Measurements from ENCODE around the gene USP9X. TPM values are rescaled to one million over a fixed set of nuclear protein-coding genes. Genes with fewer than 3 reads are reported as not detected.
"Not testable (repeated sequence)": the region's sequence is repeated elsewhere in the genome, so short reads cannot be mapped to it uniquely, and the experiment has no call there.

The USP9X gene
- total and polyA plus RNA-seq, 2 donors (not counting 1 experiment from before 2014, with no cell fraction given), result 54.0 to 161 TPM

DNA sequence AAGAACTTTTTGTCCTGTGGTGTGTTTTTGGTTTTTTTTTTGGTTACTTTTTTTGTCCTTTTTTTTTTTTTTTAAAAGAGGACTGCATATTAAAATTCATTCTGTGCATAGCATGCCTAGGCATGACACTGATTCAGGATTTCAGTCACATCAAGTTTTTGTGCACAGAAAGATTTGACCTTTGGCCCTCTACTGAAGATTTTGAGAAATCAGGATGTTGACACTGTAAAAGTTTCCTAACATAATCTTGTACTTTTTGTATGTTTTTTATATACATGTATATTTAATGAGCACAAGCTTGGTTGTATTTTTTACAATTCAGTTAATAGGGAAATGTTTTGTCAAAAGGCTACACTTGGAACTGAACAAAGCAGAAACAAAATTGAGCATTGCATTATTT lies 148.7 kb downstream of the USP9X start:
- Histone ChIP-seq H3K4me1 (ENCODE audit: control insufficient read depth, extremely low read depth, insufficient read depth, low read length) (no peaks in the 10 kb centered on the region), H4K20me1 (ENCODE audit: control insufficient read depth, extremely low read depth, insufficient read depth, low read length) (no peaks in the 10 kb centered on the region), H3K9ac (ENCODE audit: insufficient read depth, low read length) (no peak overlapping the region), H3K4me3 (replicated peaks in 1 of 4; ENCODE audit: control extremely low read depth in 1 of 4, insufficient read depth in 1 of 4, low read depth in 3 of 4, low read length in 4 of 4) (no peak overlapping the region), H3K36me3 (ENCODE audit: control insufficient read depth, insufficient read depth, low read length) (no peaks in the 10 kb centered on the region), H3K79me2 (ENCODE audit: control insufficient read depth, insufficient read depth, low read length) (no peaks in the 10 kb centered on the region), H3K4me2 (ENCODE audit: extremely low read depth, insufficient read depth, low read length) (no peak overlapping the region), H3K9me3 (ENCODE audit: control insufficient read depth, insufficient read depth, low read depth, low read length) (no peaks in the 10 kb centered on the region), H3K27me3 (ENCODE audit: control insufficient read depth, insufficient read depth, low read length) (no peaks in the 10 kb centered on the region), H3K27ac (ENCODE audit: insufficient read depth, low read length) (no peak overlapping the region), H2AFZ (ENCODE audit: low read length) (no peak overlapping the region)
- DNase-seq (ENCODE audit: low read depth in 2 of 2), result no peak
- TF ChIP-seq, protein P1, sequence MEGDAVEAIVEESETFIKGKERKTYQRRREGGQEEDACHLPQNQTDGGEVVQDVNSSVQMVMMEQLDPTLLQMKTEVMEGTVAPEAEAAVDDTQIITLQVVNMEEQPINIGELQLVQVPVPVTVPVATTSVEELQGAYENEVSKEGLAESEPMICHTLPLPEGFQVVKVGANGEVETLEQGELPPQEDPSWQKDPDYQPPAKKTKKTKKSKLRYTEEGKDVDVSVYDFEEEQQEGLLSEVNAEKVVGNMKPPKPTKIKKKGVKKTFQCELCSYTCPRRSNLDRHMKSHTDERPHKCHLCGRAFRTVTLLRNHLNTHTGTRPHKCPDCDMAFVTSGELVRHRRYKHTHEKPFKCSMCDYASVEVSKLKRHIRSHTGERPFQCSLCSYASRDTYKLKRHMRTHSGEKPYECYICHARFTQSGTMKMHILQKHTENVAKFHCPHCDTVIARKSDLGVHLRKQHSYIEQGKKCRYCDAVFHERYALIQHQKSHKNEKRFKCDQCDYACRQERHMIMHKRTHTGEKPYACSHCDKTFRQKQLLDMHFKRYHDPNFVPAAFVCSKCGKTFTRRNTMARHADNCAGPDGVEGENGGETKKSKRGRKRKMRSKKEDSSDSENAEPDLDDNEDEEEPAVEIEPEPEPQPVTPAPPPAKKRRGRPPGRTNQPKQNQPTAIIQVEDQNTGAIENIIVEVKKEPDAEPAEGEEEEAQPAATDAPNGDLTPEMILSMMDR (conservative IDR thresholded peaks at IDR 0.05 in 1 of 2, IDR thresholded peaks at IDR 0.05 in 1 of 2; ENCODE audit: low read depth in 1 of 2, low read length in 2 of 2), result no peak
- no peak for TF ChIP-seq EZH2 (IDR thresholded peaks at IDR 0.05; ENCODE audit: low read length, missing control alignments)

DNA sequence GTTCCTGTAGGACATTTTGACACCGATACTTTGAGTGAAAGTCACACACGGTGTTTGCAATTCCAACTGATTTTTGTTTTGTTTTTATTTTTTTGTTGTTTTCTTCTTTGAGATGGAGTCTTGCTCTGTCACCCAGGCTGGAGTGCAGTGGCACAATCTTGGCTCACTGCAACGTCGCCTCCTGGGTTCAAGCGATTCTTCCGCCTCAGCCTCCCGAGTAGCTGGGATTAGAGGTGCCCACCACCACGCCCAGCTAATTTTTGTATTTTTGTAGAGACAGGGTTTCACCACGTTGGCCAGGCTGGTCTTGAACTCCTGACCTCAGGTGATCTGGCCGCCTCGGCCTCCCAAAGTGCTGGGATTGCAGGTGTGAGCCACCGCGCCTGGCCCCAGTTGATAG lies 149.2 kb downstream of the USP9X start:
- H4K20me1 ChIP-seq (ENCODE audit: control insufficient read depth, extremely low read depth, insufficient read depth, low read length); H3K36me3 ChIP-seq (ENCODE audit: control insufficient read depth, insufficient read depth, low read length); H3K9ac ChIP-seq (ENCODE audit: insufficient read depth, low read length); H3K4me1 ChIP-seq (ENCODE audit: control insufficient read depth, extremely low read depth, insufficient read depth, low read length); H2AFZ ChIP-seq (ENCODE audit: low read length); H3K4me2 ChIP-seq (ENCODE audit: extremely low read depth, insufficient read depth, low read length); H3K9me3 ChIP-seq (ENCODE audit: control insufficient read depth, insufficient read depth, low read depth, low read length); H3K27ac ChIP-seq (ENCODE audit: insufficient read depth, low read length); H3K27me3 ChIP-seq (ENCODE audit: control insufficient read depth, insufficient read depth, low read length); H3K79me2 ChIP-seq (ENCODE audit: control insufficient read depth, insufficient read depth, low read length); DNase-seq (ENCODE audit: low read depth in 2 of 2); H3K4me3 ChIP-seq (replicated peaks in 1 of 4; ENCODE audit: control extremely low read depth in 1 of 4, insufficient read depth in 1 of 4, low read depth in 3 of 4, low read length in 4 of 4): not testable (repeated sequence)

- Histone ChIP-seq H3K36me3 (ENCODE audit: control insufficient read depth, insufficient read depth, low read length) (no peaks in the 10 kb centered on the region), H4K20me1 (ENCODE audit: control insufficient read depth, extremely low read depth, insufficient read depth, low read length) (no peaks in the 10 kb centered on the region), H3K79me2 (ENCODE audit: control insufficient read depth, insufficient read depth, low read length) (no peaks in the 10 kb centered on the region), H2AFZ (ENCODE audit: low read length) (no peak overlapping the region), H3K4me1 (ENCODE audit: control insufficient read depth, extremely low read depth, insufficient read depth, low read length) (no peaks in the 10 kb centered on the region), H3K9me3 (ENCODE audit: control insufficient read depth, insufficient read depth, low read depth, low read length) (no peaks in the 10 kb centered on the region), H3K4me2 (ENCODE audit: extremely low read depth, insufficient read depth, low read length) (no peak overlapping the region), H3K27me3 (ENCODE audit: control insufficient read depth, insufficient read depth, low read length) (no peaks in the 10 kb centered on the region), H3K9ac (ENCODE audit: insufficient read depth, low read length) (no peak overlapping the region), H3K4me3 (replicated peaks in 1 of 4; ENCODE audit: control extremely low read depth in 1 of 4, insufficient read depth in 1 of 4, low read depth in 3 of 4, low read length in 4 of 4) (no peak overlapping the region), H3K27ac (ENCODE audit: insufficient read depth, low read length) (no peak overlapping the region)
- no peak for TF ChIP-seq EZH2 (IDR thresholded peaks at IDR 0.05; ENCODE audit: low read length, missing control alignments)
- TF ChIP-seq, protein P1 (conservative IDR thresholded peaks at IDR 0.05 in 1 of 2, IDR thresholded peaks at IDR 0.05 in 1 of 2; ENCODE audit: low read depth in 1 of 2, low read length in 2 of 2), result no peak
- no peak for DNase-seq (ENCODE audit: low read depth in 2 of 2)
Observed at GRCh38 chrX:41234962-41235361, 149.7 kb downstream of the USP9X start.

All from fibroblast of lung (primary cell).